Measurements from ENCODE around the gene PBLD. TPM values are rescaled to one million over a fixed set of nuclear protein-coding genes. Genes with fewer than 3 reads are reported as not detected.
"Not testable (repeated sequence)": the region's sequence is repeated elsewhere in the genome, so short reads cannot be mapped to it uniquely, and the experiment has no call there.

The PBLD gene
- total RNA-seq, 1 donor from 2014 or later: 10.6 TPM

DNA sequence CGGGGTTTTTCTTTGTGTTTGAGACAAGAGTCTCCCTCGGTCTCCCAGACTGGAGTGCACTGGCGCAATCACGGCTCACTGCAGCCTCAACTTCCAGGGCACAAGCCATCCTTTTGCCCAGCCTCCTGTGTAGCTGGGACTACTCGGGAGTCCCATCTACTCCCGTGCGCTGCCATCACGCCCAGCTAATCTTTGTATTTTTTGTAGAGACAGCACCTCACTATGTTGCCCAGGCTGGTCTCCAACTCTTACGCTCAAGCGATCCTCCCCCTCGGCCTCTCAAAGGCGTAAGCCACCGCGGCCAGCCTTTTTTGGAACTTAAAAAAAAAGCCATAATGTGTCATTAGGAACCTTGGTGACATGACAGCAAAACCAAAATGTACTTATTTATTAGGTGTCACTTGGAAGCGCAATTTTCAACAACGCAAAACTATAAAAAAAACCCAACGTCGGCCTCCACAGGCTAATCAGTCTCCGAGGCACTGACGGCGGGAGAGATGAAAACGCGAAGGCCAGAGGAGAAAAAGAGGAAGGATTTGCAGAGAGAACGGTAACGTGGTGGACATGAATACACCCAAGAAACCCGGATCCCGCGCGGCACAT is 1.8 kb downstream of the PBLD start:
- peak; percentile 21 for DNase-seq (ENCODE audit: low read depth)

DNA sequence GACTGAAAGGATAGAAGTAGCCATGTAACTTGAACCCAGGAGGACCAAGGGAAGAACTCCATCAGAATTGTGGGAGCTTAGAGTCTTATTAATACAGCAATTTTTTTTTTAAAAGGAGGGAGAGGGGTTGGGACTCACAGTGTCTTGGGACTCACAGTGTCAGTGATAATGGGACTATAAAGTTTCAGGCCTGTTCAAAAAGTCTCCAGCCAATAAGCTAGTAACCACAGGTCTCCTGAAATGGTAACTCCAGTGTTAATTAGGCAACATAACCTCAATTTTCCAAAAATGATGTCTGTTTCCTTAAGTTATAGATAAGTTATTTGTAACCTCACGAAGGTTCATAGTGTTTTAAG is 3.2 kb downstream of the PBLD start:
- DNase-seq (ENCODE audit: low read depth): no peak

DNA sequence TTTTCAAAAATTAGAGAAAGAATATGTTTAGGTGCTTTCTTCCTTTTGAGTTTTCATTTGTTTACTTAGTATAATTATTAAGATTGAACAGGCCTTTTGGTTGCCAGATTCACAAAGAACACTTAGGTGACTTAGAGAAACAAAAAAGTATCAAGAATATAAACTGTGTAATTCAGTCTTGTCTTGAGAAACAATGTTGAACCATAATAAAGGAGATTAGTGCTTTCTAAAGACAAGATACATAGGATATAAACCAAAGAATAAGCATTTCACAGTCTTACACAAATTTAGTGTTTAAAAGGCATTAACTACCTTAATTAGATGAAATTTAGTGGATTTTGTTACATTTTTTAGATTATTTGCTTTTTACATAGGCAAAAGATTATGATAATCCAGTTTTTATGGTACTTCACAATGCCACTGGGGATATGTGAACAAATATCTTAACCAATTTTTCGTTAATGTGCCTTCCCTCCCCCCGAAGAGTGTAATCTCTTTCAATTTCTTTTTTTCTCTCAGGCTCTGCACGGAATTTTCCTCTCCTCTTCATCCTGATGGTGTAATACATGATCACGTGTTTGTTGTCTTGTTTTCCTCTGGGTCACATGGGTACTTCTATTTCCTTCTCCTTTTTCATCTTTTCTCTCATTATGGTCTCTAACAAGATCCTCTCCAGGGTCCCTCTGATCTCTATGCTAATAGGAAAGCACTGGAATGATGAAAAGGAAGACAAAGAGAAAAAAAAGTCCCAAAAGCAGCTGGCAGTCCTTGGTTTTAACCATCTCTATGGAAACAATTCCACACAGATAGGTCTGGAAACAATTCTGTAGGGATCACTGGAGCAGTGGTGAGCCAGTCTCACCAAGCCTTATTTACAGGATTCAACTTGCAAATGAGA is 4.6 kb downstream of the PBLD start:
- peak; percentile 85 for DNase-seq (ENCODE audit: low read depth)

DNA sequence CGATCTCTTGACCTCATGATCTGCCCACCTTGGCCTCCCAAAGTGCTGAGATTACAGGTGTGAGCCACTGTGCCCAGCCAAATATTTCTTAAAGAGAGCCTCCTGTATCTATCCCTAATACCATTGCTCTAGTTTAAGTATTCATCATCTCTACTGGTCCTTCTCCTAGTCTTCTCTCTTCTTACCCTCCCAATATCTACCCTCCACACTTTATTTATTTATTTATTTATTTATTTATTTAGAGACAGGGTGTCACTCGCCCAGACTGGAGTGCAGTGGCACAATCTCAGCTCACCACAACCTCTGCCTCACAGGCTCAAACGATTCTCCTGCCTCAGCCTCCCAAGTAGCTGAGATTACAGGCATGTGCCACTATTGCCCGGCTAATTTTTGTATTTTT is 8.3 kb downstream of the PBLD start:
- DNase-seq (ENCODE audit: low read depth): not testable (repeated sequence)

DNA sequence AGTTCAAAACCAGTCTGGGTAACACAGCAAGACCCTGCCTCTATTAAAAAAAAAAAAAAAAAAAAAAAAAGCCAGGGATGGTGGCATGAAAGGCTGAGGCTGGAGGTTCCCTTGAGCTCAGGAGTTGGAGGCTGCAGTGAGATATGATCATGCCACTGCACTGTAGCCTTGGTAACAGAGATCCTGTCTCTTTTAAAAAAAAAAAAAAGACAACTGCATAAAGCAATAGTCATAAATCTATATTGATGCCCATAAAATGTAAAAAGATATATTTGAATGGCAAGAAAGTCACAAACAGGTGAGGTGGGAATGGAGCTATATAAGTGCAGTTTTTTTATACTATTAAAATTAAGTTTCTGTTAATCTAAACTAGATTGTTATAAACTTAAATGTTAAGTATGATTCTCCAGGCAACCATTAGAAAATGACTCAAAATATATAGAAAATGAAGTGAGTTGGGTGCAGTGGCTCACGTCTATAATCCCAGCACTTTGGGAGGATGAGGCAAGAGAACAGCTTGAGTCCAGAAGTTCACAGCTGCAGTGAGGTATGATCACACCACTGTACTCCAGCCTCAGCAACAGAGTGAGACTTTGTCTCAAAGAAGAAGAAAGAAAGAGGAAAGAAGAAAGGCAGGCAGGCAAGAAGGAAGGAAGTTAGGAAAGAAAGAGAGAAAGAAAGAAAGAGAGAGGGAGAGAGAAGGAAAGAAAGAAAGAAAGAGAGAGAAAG is 14.2 kb downstream of the PBLD start:
- no peak for DNase-seq (ENCODE audit: low read depth)

DNA sequence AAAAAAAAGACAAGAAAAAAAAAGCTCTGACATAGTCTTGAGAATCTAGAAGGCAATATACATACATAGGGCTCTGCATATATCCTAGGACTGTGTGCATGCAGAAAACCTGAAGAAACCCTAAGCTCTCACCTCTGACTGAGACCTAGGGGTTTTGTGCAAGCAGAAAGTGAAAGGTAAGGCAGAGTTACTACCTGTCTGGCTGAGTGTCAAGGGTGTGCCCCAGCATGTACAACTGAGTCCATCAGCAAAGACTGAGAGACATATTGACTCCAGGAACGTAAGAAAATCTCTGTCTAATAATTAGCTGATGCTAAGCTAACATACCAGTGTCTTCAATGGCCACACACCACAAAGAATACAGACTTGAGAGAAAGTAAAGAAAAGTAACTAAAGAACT is 17.1 kb downstream of the PBLD start:
- DNase-seq (ENCODE audit: low read depth): no peak

DNA sequence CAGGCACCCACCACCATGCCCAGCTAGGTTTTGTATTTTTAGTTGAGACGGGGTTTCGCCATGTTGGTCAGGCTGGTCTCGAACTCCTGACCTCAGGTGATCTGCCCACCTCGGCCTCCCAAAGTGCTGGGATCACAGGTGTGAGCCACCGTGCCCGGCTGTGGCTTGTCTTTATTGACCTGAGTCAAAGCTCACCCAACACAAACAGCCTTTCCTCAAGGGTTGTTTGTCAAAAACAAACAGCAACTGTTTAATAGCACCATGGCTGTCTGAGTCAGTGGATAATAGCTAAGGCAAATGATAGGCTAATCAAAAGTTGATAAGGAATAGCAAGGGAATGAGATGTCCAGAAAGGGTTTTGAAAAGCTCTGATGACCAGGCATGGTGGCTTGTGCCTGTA is 17.8 kb downstream of the PBLD start:
- DNase-seq (ENCODE audit: low read depth): not testable (repeated sequence)

DNA sequence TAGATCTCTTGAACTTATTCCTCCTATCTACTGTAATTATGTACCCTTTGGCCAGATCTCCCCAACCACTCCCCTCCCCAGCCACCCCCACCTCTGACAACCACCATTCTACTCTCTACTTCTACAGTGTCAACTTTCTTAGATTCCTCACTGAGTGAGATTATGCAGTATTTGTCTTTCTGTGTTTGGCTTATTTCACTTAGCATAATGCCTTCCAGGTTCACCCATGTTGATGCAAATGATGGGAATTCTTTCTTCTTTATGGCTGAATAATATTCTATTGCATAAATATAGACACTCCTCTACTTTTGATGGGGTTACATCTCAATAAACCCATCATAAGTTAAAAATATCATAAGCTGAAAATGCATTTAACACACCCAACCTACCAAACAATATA is 22.2 kb downstream of the PBLD start:
- DNase-seq (ENCODE audit: low read depth): no peak

DNA sequence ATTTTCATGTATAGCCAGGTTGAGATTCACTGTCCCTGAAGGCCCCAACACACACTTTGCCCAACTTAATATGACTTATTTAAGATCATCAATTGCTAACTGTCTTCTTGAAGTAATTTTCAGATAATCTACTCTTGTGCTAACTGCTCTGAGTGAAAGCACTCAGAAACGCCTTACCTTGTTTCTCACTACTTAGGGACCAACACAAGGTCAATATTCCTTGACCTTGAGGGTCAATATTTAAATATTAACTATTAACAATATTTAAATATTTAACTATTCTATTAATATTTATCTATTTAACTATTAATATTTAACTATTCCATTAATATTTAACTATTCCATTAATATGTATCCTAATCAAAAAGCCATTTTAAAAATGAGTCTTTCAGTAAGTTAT is 26.9 kb downstream of the PBLD start:
- peak; percentile 21 for DNase-seq (ENCODE audit: low read depth)

DNA sequence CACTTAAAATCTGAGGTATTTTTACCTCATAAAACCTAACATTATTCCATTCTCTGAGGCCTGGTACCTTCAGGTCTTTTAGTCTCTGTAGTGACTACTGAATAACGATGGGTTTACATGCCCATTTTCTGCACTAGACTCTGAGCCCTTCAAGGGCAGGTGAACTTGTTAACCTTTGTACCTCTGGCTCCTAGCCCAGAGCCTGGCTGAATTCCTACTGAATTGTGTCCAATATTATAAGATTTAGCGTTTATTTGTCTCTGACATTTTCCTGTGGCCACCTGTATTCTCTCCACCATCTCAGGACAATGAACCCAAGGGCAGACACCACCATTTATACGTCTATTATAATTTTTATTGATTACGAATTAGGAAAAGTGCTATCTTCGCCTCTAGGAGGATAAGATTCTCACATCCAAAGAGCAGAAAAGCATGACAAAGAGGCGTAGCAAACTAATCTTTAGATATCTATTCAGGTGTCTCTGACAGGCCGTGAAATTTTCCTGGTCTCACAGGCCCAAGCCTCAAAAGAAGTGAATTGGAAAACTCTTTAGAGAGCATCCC is 28.8 kb downstream of the PBLD start:
- peak; percentile 30 for DNase-seq (ENCODE audit: low read depth)

DNA sequence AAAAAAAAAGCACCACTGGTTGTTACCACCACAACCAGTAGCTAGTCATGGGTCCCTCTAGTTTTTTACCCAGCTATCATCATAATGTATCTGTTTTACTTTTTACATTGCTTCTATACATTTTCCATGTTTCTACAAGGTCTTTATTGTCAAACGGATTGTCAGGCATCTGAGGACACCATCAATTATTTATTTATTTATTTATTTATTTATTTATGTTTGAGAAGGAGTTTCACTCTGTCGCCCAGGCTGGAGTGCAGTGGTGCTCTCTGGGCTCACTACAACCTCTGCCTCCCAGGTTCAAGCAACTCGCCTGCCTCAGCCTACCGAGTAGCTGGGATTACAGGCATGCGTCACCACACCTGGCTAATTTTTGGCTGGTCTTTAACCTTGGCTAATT is 29.9 kb downstream of the PBLD start:
- DNase-seq (ENCODE audit: low read depth): no peak

DNA sequence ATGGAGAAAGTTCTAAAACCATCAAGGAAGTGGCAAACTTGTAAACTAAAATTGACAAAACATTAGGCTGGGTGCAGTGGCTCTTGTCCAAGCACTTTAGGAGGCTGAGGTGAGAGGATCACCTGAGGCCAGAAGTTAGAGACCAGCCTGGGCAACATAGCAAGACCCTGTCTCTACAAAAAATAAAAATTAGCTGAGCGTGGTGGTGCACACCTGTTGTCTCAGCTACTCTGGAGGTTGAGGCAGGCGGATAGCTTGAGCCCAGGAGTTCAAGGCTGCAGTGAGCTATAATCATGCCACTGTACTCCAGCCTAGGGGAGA is 30.3 kb downstream of the PBLD start:
- DNase-seq (ENCODE audit: low read depth): no peak

DNA sequence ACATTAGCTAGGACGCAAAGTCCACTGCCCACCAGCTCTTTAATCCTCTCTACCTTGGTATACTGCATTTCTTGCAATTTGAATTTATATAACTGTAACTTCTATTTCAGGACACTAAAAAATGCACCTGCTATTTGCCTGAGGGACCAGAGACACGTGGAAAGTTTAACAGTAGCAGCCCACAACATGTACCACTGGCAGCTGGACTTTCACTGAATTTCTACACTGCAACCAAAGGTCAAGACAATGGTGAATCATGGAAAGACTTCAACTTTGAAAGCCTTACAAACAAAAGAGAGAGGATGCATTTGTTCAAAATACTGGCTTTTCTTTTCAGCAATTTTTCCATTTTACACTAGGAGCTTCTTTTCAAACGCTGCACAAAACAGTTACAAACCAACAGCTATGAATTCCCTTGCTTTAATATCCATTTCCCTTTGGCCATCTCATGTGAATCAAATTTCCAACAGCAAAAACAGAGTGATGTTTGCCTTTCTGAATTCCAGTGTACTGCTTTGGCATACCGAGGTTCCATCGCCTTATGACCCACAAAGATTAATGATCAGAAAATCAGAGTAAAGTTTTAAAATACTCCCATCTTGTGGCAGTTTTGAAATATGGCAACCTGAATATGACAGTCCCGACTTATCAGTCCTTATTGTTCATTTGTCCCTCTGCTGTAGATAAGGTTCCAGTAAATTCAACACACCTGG is 30.8 kb downstream of the PBLD start:
- peak; percentile 75 for DNase-seq (ENCODE audit: low read depth)

DNA sequence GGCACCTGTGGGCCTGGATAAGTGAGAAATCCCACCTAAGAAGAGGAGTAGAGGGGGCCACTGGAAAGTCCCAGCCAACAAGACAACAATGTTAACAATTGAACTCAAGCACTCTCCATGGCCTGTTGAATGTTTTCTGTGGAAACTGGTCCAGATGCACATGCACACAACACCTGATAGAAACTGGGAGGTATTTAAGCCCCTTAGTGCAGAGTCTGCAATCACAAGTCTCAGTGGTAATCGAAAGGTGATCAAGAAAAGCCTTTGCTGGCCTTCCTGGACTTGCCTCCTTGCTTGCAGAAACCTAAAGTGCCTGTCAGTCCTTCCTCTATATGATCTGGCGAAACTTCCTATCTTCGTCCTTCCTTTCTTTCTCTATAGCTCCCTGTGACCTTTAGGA is 31.4 kb downstream of the PBLD start:
- no peak for DNase-seq (ENCODE audit: low read depth)

DNA sequence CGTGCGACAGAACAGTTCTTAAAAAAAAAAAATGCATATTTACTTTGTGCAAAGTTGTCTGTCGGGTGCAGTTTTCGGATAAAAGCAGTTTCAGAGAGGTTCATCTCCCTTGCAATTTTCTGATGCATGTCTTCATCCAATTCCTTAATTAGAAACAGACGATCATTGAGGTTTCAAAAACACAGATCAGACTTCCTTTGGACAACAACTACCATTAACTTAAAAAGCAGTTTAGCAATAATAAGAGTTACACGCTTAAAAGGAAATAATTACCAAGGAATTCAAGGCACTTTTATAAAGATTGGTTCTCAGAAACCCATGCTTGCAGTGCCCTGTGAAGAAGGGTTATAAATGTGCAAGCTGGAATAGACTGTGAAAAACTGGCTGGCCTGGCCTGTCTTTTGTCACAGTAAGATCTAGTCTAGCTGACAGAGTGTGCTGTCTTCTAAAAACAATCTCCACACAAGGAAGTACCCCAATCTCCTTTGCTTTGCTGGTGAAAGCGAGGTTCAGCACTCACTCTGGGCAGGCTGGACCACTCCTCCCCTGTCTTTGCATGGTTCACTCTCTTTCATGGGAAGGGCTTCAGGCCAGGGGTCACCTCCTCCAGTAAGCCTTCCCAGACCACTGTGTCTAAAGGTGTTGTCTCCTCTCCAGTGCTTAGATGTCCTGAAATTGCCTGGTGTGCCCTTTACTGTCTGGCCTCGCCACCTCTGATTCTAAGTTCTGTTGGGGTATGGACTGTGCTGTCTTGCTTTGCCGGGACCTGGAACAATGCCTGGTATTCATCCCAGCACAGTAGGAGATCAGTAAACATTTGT is 35.7 kb downstream of the PBLD start:
- DNase-seq (ENCODE audit: low read depth): no peak

DNA sequence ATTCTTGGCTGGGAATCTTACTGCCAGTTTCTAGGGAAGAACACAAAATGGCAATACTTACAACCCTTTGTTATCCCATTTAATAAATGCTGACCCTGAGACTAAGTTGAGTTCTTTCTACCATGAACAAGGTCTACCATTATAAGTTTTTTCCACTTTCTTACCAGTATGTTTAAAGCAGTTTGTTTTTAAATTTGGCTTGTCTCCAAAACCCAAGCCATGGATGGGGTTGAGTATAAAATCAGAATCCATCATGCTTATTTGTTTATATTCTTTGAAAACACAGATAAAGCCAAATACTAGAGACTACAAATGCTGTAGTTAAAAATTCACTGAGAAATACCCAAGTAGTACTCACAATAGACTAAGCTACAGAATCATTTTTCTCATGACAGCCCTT is 42.0 kb downstream of the PBLD start:
- DNase-seq (ENCODE audit: low read depth): no peak

DNA sequence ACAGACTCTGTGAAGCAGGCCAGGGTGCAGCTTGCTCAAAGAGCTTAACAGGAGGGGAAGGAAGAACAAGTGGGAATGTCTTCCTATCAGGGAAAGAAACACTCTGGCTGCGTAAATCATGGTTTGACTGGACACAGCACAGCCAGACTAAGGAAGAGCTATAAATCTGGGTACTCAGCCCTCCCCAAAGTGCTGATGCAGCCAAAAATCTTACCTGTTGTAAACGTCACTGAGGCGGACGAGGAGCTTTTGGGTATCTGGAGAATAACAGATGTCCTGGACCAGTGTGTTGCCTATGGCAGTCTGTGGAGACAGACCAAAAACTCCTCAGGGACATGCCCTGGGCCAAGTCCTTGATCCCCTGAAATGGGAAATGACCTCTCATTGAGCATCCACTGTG is 44.0 kb downstream of the PBLD start:
- DNase-seq (ENCODE audit: low read depth): no peak

DNA sequence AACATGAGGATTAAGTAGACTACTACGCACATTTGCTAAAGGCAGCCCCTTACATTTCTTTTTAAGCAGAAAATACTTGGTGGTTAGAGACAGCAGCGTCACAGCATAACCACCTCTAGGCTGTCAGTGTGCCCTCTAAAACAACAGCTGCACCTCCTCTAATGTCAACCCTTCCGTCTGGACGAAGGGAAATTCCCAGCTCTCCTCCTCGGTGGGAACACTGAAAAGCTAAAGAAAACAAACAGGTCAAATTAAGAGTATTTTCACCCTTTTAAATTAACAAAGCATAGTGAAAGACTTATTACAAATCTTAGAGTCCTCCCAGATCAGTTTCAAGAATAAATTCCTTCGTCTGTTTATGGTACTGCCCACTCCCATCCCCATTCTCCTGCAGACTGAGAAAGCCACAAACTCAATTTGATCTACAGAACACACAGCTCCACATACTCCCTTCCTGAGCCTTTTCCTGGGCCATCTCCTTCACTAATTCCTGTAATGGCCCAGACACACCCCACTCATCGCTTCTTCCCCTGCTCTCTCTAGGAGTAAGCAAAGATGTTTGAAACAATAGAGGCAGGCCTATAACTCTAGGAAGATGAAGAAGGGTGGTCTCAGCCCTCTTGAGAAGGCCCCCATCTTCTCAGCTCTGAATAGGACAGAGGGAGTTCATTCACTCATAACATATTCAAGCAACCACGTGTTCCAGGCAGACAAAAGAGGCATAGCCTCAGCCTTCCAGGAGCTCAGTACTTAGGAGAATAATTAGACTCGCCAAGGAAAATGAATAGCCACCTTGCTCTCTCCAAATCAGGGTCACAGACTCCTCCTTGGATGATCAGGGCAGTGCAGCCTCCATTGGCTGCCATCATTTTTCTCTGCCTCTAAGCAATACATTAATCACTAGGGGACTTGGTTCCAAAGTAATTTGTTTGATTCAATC is 48.4 kb downstream of the PBLD start:
- DNase-seq (ENCODE audit: low read depth): no peak

DNA sequence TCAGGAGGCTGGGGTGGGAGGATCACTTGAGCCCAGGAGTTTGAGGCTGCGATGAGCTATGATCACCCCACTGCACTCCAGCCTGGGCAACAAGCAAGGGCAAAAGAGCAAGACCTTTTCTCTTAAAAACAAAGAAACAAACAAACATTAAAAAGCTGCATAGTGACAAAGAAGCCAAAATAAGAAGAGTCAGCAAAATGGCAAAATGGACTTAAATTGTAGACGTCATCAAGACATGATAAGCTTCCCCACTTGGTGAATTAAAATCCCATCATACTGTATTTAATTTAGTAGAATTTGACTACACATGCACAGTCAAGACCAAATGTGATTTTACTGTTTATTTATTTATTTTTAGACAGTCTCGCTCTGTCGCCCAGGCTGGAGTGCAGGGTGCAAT is 52.0 kb downstream of the PBLD start:
- no peak for DNase-seq (ENCODE audit: low read depth)
